ENCODE measurements around the gene PCLO. TPM values are rescaled to one million over a fixed set of nuclear protein-coding genes. Genes with fewer than 3 reads are reported as not detected.
"Not testable (repeated sequence)": the region's sequence is repeated elsewhere in the genome, so short reads cannot be mapped to it uniquely, and the experiment has no call there.

PCLO gene
- total RNA-seq, 4 donors from 2014 or later: 2.3 to 5.0 (median 2.7) TPM

DNA sequence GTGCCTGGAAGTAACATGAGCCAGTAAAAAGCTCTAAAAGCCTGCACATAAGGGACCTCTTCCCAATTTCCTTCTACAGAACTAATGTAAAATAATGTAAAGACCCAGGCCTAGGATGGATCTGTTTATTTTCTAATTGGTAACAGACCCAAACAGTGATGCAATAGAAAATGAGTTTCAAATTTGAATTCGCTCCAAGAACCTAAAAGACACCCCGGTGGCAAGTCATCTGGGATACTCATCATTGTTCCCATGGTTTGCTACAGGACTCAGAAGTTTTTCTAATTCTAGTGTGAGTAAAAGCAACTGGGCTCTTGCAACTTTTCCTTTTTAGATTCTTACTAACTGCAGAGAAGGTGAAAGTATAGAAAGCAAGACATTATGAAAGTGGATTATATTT is 447.8 kb downstream of the PCLO start:
- WGBS: 65% methylated on average over 2 of the region's 2 CpGs
- DNase-seq (ENCODE audit: extremely low spot score): no peak
- no peaks in the 10 kb centered on the region for H3K4me1 ChIP-seq
- no peaks in the 10 kb centered on the region for H3K36me3 ChIP-seq
- H3K4me3 ChIP-seq: no peak overlapping the region
- no peak overlapping the region for H3K27ac ChIP-seq (replicated peaks in 1 of 4)
- TF ChIP-seq POLR2AphosphoS5 (IDR thresholded peaks at IDR 0.05): no peak
- TF ChIP-seq, protein P1, sequence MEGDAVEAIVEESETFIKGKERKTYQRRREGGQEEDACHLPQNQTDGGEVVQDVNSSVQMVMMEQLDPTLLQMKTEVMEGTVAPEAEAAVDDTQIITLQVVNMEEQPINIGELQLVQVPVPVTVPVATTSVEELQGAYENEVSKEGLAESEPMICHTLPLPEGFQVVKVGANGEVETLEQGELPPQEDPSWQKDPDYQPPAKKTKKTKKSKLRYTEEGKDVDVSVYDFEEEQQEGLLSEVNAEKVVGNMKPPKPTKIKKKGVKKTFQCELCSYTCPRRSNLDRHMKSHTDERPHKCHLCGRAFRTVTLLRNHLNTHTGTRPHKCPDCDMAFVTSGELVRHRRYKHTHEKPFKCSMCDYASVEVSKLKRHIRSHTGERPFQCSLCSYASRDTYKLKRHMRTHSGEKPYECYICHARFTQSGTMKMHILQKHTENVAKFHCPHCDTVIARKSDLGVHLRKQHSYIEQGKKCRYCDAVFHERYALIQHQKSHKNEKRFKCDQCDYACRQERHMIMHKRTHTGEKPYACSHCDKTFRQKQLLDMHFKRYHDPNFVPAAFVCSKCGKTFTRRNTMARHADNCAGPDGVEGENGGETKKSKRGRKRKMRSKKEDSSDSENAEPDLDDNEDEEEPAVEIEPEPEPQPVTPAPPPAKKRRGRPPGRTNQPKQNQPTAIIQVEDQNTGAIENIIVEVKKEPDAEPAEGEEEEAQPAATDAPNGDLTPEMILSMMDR (IDR thresholded peaks at IDR 0.05): no peak
- TF ChIP-seq EP300 (IDR thresholded peaks at IDR 0.05): no peak
- no peak for TF ChIP-seq POLR2A (IDR thresholded peaks at IDR 0.05; ENCODE audit: low read depth)
- intact Hi-C loops (cut with DNase I): no loop called here
- no peaks in the 10 kb centered on the region for H3K9me3 ChIP-seq
- no peaks in the 10 kb centered on the region for H3K27me3 ChIP-seq

DNA sequence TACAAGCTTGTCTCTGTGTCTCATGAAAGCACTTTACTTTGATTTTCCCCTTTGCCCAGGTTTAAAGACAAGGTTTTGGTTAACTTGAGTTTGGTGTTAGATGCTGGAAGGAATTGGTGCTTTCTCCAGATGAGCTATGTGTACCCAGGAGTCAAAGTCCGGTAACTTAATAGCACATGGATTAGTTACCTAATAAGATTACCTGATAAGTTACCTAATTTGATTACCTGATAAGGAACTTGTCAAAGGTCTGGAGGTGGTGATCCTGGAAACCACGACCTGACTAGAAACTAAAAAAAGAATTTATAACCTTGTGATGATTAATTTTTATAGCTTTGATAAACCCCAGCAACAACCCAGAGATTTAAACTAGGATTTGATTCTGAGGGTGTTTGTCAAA is 449.2 kb downstream of the PCLO start:
- H3K4me3 ChIP-seq: no peak overlapping the region
- H3K9me3 ChIP-seq: no peaks in the 10 kb centered on the region
- H3K36me3 ChIP-seq: no peaks in the 10 kb centered on the region
- H3K4me1 ChIP-seq: peaks cover 0 to 9% (median 5%) of the 10 kb centered on the region in 4 donors
- intact Hi-C loops (cut with DNase I): no loop called here
- H3K27ac ChIP-seq (replicated peaks in 1 of 4): no peak overlapping the region
- no peak for TF ChIP-seq POLR2A (IDR thresholded peaks at IDR 0.05; ENCODE audit: low read depth)
- TF ChIP-seq, protein P1 (IDR thresholded peaks at IDR 0.05): no peak
- TF ChIP-seq POLR2AphosphoS5 (IDR thresholded peaks at IDR 0.05): no peak
- no peak for TF ChIP-seq EP300 (IDR thresholded peaks at IDR 0.05)
- 82% methylated on average over 2 of the region's 2 CpGs for WGBS
- no peak for DNase-seq (ENCODE audit: extremely low spot score)
- H3K27me3 ChIP-seq: no peaks in the 10 kb centered on the region

DNA sequence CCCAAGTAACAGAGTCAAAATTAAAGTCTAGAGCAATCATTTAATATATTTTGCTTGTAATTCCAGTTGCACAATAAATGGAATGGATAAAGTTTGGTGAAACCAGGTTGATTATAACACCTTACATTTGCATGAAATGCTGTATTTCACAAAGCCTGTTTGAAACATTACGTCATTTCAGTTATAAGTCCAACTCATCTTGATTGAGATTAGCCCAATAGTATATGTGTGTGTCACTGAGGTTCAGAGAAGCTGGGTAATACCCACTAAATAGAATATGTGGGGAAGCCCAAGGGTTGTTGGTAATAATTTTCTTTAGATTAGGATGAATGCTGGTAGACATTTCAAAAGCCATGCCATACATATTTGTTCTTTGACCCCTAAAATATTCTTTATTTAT is 456.3 kb downstream of the PCLO start:
- H3K36me3 ChIP-seq; DNase-seq (ENCODE audit: extremely low spot score); H3K9me3 ChIP-seq; H3K27ac ChIP-seq (replicated peaks in 1 of 4); intact Hi-C loops (cut with DNase I); H3K4me3 ChIP-seq; H3K27me3 ChIP-seq: not testable (repeated sequence)
- H3K4me1 ChIP-seq: peaks cover 0 to 12% (median 8%) of the 10 kb centered on the region in 4 donors
- WGBS: 100% methylated on average over 1 of the region's 1 CpG

DNA sequence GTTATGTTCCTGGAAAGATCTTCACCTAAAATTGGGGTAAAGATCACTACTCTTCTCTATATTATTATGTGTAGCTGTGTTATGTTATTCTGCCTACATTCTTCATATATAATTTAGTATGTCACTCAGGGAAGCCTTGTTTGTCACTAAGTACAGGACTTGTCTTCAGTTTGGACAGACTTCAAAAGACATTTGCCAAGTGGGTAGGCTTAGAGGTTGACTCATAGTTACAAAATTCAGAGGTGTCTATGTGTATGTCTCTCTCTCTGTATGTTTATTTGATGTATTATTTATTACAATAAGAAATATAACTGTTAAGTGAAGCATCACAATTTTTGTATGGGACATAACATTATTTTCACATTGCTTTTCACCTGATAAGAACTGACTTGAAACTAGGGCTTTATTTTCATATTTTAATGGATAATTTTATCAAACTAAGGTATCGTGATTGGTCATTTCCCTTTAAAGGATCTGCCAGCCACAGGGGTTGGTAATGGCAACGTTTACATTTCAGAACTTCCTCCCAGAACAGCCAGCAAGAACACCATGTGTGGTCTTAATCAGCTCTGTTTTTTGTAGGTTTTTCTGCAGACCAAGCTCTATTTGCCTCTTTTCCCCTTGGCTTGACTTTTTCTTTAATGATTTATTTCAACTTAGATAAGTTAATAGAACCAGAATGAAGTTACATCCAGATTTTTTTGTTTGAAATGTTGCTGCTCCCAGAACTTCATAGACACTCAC is 457.0 kb downstream of the PCLO start:
- 32% methylated on average over 2 of the region's 2 CpGs for WGBS
- no peak for DNase-seq (ENCODE audit: extremely low spot score)

DNA sequence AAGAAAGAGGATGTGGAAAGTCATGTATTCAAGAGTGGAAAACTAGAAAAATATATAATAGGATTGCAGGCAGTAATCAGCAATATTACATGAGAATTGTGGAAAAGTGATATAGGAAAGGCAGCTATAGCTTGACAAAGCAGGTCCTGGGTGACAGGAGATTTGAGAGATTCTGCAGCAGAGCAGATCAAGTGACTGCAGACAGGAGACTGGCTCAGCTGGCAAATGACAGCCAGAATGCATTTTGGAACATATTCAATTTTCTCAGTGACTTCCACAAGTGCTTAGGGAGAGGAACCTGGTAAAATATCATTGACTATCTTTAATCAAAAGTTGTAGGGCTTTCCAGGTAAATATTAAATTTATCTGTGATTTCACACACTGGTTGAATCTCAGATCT is 458.6 kb downstream of the PCLO start:
- TF ChIP-seq, protein P1 (IDR thresholded peaks at IDR 0.05): no peak
- TF ChIP-seq POLR2A (IDR thresholded peaks at IDR 0.05; ENCODE audit: low read depth) (no peak), POLR2AphosphoS5 (IDR thresholded peaks at IDR 0.05) (no peak), EP300 (IDR thresholded peaks at IDR 0.05) (no peak)
- Histone ChIP-seq H3K27me3 (no peaks in the 10 kb centered on the region), H3K4me3 (no peak overlapping the region), H3K27ac (replicated peaks in 1 of 4) (no peak overlapping the region), H3K9me3 (no peaks in the 10 kb centered on the region), H3K36me3 (no peaks in the 10 kb centered on the region), H3K4me1 (peaks cover 0 to 10% (median 8%) of the 10 kb centered on the region in 4 donors)
- no peak for DNase-seq (ENCODE audit: extremely low spot score)
- intact Hi-C loops (cut with DNase I): no loop called here

More for the DNA sequence above, 457.0 kb downstream of the PCLO start:
- Histone ChIP-seq H3K27me3 (no peaks in the 10 kb centered on the region), H3K9me3 (no peaks in the 10 kb centered on the region), H3K4me3 (no peak overlapping the region), H3K36me3 (no peaks in the 10 kb centered on the region), H3K27ac (replicated peaks in 1 of 4) (no peak overlapping the region), H3K4me1 (peaks cover 0 to 12% (median 8%) of the 10 kb centered on the region in 4 donors)
- TF ChIP-seq EP300 (IDR thresholded peaks at IDR 0.05) (no peak), POLR2AphosphoS5 (IDR thresholded peaks at IDR 0.05) (no peak), POLR2A (IDR thresholded peaks at IDR 0.05; ENCODE audit: low read depth) (no peak)
- TF ChIP-seq, protein P1 (IDR thresholded peaks at IDR 0.05): no peak
- intact Hi-C loops (cut with DNase I): no loop called here

Small RNA genes lying within 50 kb of the gene (small RNA-seq; reads per million reads assigned to genes)
- gene RNA5SP235: 0 to 0.68 (median 0.37) reads per million in 3 donors

Measured in esophagus muscularis mucosa (tissue), 4 donors.